GM12878 (cell line): ENCODE results near the gene MRPS23. TPM values are rescaled to one million over a fixed set of nuclear protein-coding genes. Genes with fewer than 3 reads are reported as not detected.

Experiments
- ATAC-seq: fragments of 200-7000 bp; cut with Tn5 transposase; 3 replicates; pipeline ENCODE4 v1.9.1; 2020; ENCODE audit warnings: mild to moderate bottlenecking, moderate library complexity
- BruUV-seq: library from RNA; stranded (reverse); fragments of 400-500 nt; replicated peaks from 2 replicates; lab custom pipeline; 2021; lab: Mats Ljungman, UMichigan
- CTCF ChIA-PET: fragments of 300-600 bp; sonication (Branson Sonifier 250); formaldehyde crosslinking; extraction: SDS; loops from one replicate; lab custom pipeline; 2021; ENCODE audit warnings: inconsistent platforms; lab: Yijun Ruan, JAX
- POLR2A ChIA-PET: fragments of 350-600 bp; formaldehyde crosslinking; extraction: SDS; loops from one replicate; lab custom pipeline; 2021; ENCODE audit warnings: inconsistent platforms; lab: Charles Lee
- RAD21 ChIA-PET: fragments of 300-600 bp; sonication (Branson Sonifier 250); formaldehyde crosslinking; loops from one replicate; lab custom pipeline; 2023; ENCODE audit warnings: antibody characterized with exemption; ENCODE audit not compliant: unreplicated experiment; lab: Charles Lee
- SMC1A ChIA-PET: fragments of 300-600 bp; sonication (Branson Sonifier 250); formaldehyde crosslinking; loops from one replicate; lab custom pipeline; 2023; ENCODE audit not compliant: unreplicated experiment, uncharacterized antibody; lab: Charles Lee
- DNase-seq: peaks from one replicate; pipeline ENCODE4 v3.0.0-alpha.2; 2011; ENCODE audit warnings: low read depth, low spot score
- FAIRE-seq: peaks from 3 replicates; lab custom pipeline; 2011; peaks lifted over from hg19 to GRCh38; lab: Jason Lieb, UNC
- H2AFZ ChIP-seq: 2 replicates; pipeline ENCODE4 v1.6.0; 2011; ENCODE audit warnings: low read depth, low read length, control low read depth; ENCODE audit not compliant: control insufficient read depth
- H3K27ac ChIP-seq: 2 replicates; pipeline ENCODE4 v1.5.1; 2011; ENCODE audit warnings: control low read depth; ENCODE audit not compliant: control insufficient read depth, insufficient read depth
- H3K27me3 ChIP-seq, 2 experiments: replicated peaks in 1 of 2; 2 replicates each; pipeline versions ENCODE4 v1.6.0 to v1.6.1; 2011; ENCODE audit warnings: low read length in 1 of 2; ENCODE audit not compliant: control insufficient read depth in 2 of 2, insufficient read depth in 2 of 2
- H3K36me3 ChIP-seq, 2 experiments: 2 replicates each; pipeline ENCODE4 v1.5.1; 2011; ENCODE audit warnings: low read length in 1 of 2; ENCODE audit not compliant: control insufficient read depth in 2 of 2, insufficient read depth in 2 of 2
- H3K4me1 ChIP-seq: 2 replicates; pipeline ENCODE4 v1.6.1; 2011; ENCODE audit warnings: mild to moderate bottlenecking, low read length, moderate library complexity, mixed read lengths; ENCODE audit not compliant: control insufficient read depth, insufficient read depth
- H3K4me2 ChIP-seq: 2 replicates; pipeline ENCODE4 v1.6.0; 2011; ENCODE audit warnings: control low read depth; ENCODE audit not compliant: control insufficient read depth, insufficient read depth
- H3K4me3 ChIP-seq: fragments of 200-600 bp; sonication (generic); 2 replicates; pipeline ENCODE4 v1.5.1; 2016
- H3K79me2 ChIP-seq: 2 replicates; pipeline ENCODE4 v1.6.0; 2011; ENCODE audit warnings: low read length; ENCODE audit not compliant: control insufficient read depth, insufficient read depth
- H3K9ac ChIP-seq: 2 replicates; pipeline ENCODE4 v1.8.0; 2011; ENCODE audit warnings: low read length, control low read depth, mixed read lengths; ENCODE audit not compliant: control insufficient read depth, insufficient read depth
- H3K9me3 ChIP-seq: replicated peaks from 3 replicates; pipeline ENCODE4 v1.5.1; 2011; ENCODE audit warnings: mild to moderate bottlenecking, low read length; ENCODE audit not compliant: control insufficient read depth, insufficient read depth
- H4K20me1 ChIP-seq: 2 replicates; pipeline ENCODE4 v1.6.0; 2011; ENCODE audit not compliant: control insufficient read depth, insufficient read depth
- ATF2 ChIP-seq: IDR thresholded peaks from 2 replicates; pipeline ENCODE4 v1.6.1; 2012; ENCODE audit warnings: low read length, inconsistent platforms
- CBX5 ChIP-seq: sonication (generic); IDR thresholded peaks from 2 replicates; pipeline ENCODE4 v1.6.1; 2016; ENCODE audit warnings: low read depth, moderate library complexity, mild to moderate bottlenecking, inconsistent platforms
- IRF4 ChIP-seq: IDR thresholded peaks from 2 replicates; pipeline ENCODE4 v1.6.1; 2011; ENCODE audit warnings: low read depth, low read length
- NKRF ChIP-seq: fragments of 450-650 bp; conservative IDR thresholded peaks from 2 replicates; pipeline ENCODE4 v1.6.1; 2017; ENCODE audit warnings: mild to moderate bottlenecking, moderate library complexity
- RFX5 ChIP-seq: IDR thresholded peaks from 2 replicates; pipeline ENCODE4 v1.6.1; 2011; ENCODE audit warnings: low read depth, low read length, improper control_type of control experiment
- RUNX3 ChIP-seq: IDR thresholded peaks from 2 replicates; pipeline ENCODE4 v1.6.1; 2012; ENCODE audit warnings: low read length, inconsistent platforms
- SIN3A ChIP-seq: IDR thresholded peaks from 2 replicates; pipeline ENCODE4 v1.6.1; 2012; ENCODE audit warnings: low read depth, low read length, improper control_type of control experiment
- USF1 ChIP-seq: IDR thresholded peaks from 2 replicates; pipeline ENCODE4 v1.6.1; 2011; ENCODE audit warnings: borderline replicate concordance, low read depth, mild to moderate bottlenecking, moderate library complexity, mixed read lengths, low read length; ENCODE audit not compliant: insufficient read depth; ENCODE audit errors: extremely low read length
- ZNF622 ChIP-seq: fragments of 450-650 bp; IDR thresholded peaks from 2 replicates; pipeline ENCODE4 v1.6.1; 2017; ENCODE audit warnings: mild to moderate bottlenecking, inconsistent platforms
- WGBS: methylation state at CpG from one replicate; pipeline ENCODE4 v1.1.6; 2016; ENCODE audit warnings: low lambda C conversion rate; ENCODE audit not compliant: insufficient replicate concordance, insufficient coverage; ENCODE audit errors: missing lambda C conversion rate; 5-methylcytosine and 5-hydroxymethylcytosine counted together
- in situ Hi-C: fragments of 300-500 bp; cut with MboI; formaldehyde crosslinking; loops from 9 replicates; pipeline ENCODE4 v1.14.3; 2018; ENCODE audit warnings: mixed read lengths
- intact Hi-C: fragments of 100-400 bp; cut with micrococcal nuclease; formaldehyde crosslinking; loops from one replicate; pipeline ENCODE4 v1.14.2; 2022; ENCODE audit not compliant: unreplicated experiment
- polyA plus RNA-seq, 11 experiments: library from polyadenylated mRNA; depleted of rRNA in 4 of 11; unstranded in 6 of 11; stranded (reverse) in 5 of 11; fragments of >200 nt; fragmentation: Nextera tagmentation in 4 of 11; fragmentation: Illumina TruSeq in 1 of 11; extraction: Ambion mirVana in 4 of 11; extraction: Trizol in 1 of 11; gene quantifications; 1 replicate in 1 of 11; 2 replicates in 10 of 11; pipeline versions ENCODE4 v1.2.1 to v1.2.3, GENCODE V29; 2011 to 2016; ENCODE audit warnings: inconsistent platforms in 2 of 11, missing spikeins in 2 of 11, low read depth in 1 of 11
- total RNA-seq, 4 experiments: library from RNA; depleted of rRNA in 3 of 4; stranded (reverse); fragments of >200 nt in 3 of 4; fragmentation: Illumina TruSeq in 1 of 4; extraction: Trizol in 1 of 4; gene quantifications; 2 replicates each; pipeline versions ENCODE4 v1.2.1 to v1.2.3, GENCODE V29; 2013 to 2021

Gene MRPS23
- total and polyA plus RNA-seq, 10 of the 15 experiments (the other 5 are each of a cell fraction or from before 2014, with no cell fraction given): 65.3 to 237 (median 87.9) TPM

DNA sequence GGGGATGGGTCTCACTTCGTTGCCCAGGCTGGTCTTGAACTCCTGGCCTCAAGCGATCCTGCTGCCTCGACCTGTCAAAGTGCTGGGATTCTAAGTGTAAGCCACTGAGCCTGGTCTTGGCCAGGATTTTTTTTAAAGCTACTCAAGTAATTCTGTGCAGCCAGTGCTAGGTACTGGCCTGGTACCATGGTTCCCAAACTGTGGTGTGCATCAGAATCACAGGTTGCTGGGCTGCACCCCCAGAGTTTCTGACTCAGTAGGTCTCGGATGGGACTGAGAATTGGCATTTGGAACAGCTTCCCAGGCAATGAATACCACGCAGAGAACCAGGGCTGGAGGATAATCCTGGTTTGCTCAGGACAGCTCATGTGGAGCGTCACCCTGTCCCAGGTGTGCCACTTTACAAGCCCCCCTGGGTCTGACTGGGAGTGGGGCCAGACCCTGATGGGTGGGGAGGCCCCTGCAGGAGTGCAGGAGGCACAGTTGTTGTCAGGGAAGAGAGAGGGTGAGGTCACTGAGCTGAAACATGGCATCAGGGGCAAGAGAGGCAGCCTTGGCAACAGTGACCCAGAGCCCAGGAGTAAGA lies 10.7 kb upstream of the MRPS23 start:
- no peak for FAIRE-seq
- ChIA-PET CTCF (interaction anchor here (0.6 to 18.2 kb wide), 25 partner anchors 9 to 275 kb away, joined by 3 to 708 read pairs (median 4); partner anchors contain the start of genes CUEDC1, MRPS23 and SRSF1), SMC1A (interaction anchor here (0.7 to 14.5 kb wide), 26 partner anchors 10 to 253 kb away, joined by 3 to 341 read pairs (median 6); partner anchors contain the start of genes CUEDC1, MRPS23 and SRSF1), POLR2A (interaction anchor here (0.6 to 4.0 kb wide), 7 partner anchors 10 to 219 kb away, joined by 3 to 17 read pairs (median 5); no protein-coding TSS in a partner anchor), RAD21 (interaction anchor here (0.9 to 10.0 kb wide), 25 partner anchors 9 to 147 kb away, joined by 3 to 239 read pairs (median 4); partner anchors contain the start of genes MRPS23, SRSF1 and VEZF1)
- Histone ChIP-seq H3K79me2 (no peaks in the 10 kb centered on the region), H3K4me1 (peaks cover 3% of the 10 kb centered on the region; the same call in 1 of the 2 replicates), H3K4me2 (peak overlapping the region; percentile 78; the same call in 1 of the 2 replicates), H3K36me3 (no peaks in the 10 kb centered on the region), H3K27ac (no peak overlapping the region), H3K27me3 (no peaks in the 10 kb centered on the region; a peak in 2 of 4 replicates), H2AFZ (no peak overlapping the region), H3K4me3 (peak overlapping the region; percentile 38; the same call in 1 of the 2 replicates), H3K9ac (no peak overlapping the region), H4K20me1 (no peaks in the 10 kb centered on the region), H3K9me3 (no peaks in the 10 kb centered on the region)
- in situ Hi-C loops: no loop called here
- 44% methylated on average over 6 of the region's 6 CpGs for WGBS
- DNase-seq: no peak
- no peak for TF ChIP-seq RUNX3
- no peak for TF ChIP-seq CBX5
- TF ChIP-seq ZNF622: no peak
- no peak for TF ChIP-seq ATF2
- TF ChIP-seq SIN3A: no peak
- TF ChIP-seq USF1: no peak
- no peak for TF ChIP-seq NKRF
- peak; percentile 42; the same call in 1 of the 2 replicates for TF ChIP-seq RFX5
- no peak for TF ChIP-seq IRF4
- BruUV-seq: no TSS peak
- ATAC-seq: no peak
- intact Hi-C loops: no loop called here
